ENCODE results near the gene TMEM121B.

The TMEM121B gene

GRCh38 chr22:17155941-17156340 is 34.8 kb upstream of the TMEM121B start:
- no peak for TF ChIP-seq CREB1 (IDR thresholded peaks at IDR 0.05; ENCODE audit: low read depth)
- TF ChIP-seq MAX (IDR thresholded peaks at IDR 0.05) = no peak

GRCh38 chr22:17152971-17153370 is 31.8 kb upstream of the TMEM121B start:
- no peak for TF ChIP-seq CREB1 (IDR thresholded peaks at IDR 0.05; ENCODE audit: low read depth)

GRCh38 chr22:17152340-17152739 is 31.2 kb upstream of the TMEM121B start:
- TF ChIP-seq MAX (IDR thresholded peaks at IDR 0.05) (no peak), TAF1 (IDR thresholded peaks at IDR 0.05; ENCODE audit: low read depth) (no peak), EP300 (IDR thresholded peaks at IDR 0.05; ENCODE audit: borderline replicate concordance) (no peak), TCF12 (IDR thresholded peaks at IDR 0.05; ENCODE audit: low read depth) (no peak), ZBTB7A (IDR thresholded peaks at IDR 0.05; ENCODE audit: low read depth) (no peak), USF1 (IDR thresholded peaks at IDR 0.05) (no peak), FOXM1 (IDR thresholded peaks at IDR 0.05; ENCODE audit: borderline replicate concordance, low read depth) (no peak), NFIC (IDR thresholded peaks at IDR 0.05) (no peak), TEAD4 (IDR thresholded peaks at IDR 0.05) (no peak), EGR1 (IDR thresholded peaks at IDR 0.05) (no peak), REST (IDR thresholded peaks at IDR 0.05; ENCODE audit: low read depth) (no peak), YY1 (IDR thresholded peaks at IDR 0.05; ENCODE audit: low read depth) (no peak), RAD21 (IDR thresholded peaks at IDR 0.05; ENCODE audit: low read depth) (no peak), CREB1 (IDR thresholded peaks at IDR 0.05; ENCODE audit: low read depth) (no peak)

GRCh38 chr22:17149076-17149815 is 28.1 kb upstream of the TMEM121B start:
- TF ChIP-seq YY1 (IDR thresholded peaks at IDR 0.05; ENCODE audit: low read depth) (no peak), TAF1 (IDR thresholded peaks at IDR 0.05; ENCODE audit: low read depth) (no peak), RAD21 (IDR thresholded peaks at IDR 0.05; ENCODE audit: low read depth) (no peak), MAX (IDR thresholded peaks at IDR 0.05) (no peak), TEAD4 (IDR thresholded peaks at IDR 0.05) (no peak), FOXM1 (IDR thresholded peaks at IDR 0.05; ENCODE audit: borderline replicate concordance, low read depth) (no peak), USF1 (IDR thresholded peaks at IDR 0.05) (no peak)

GRCh38 chr22:17145021-17145680 is 24.0 kb upstream of the TMEM121B start:
- no peak for TF ChIP-seq NFIC (IDR thresholded peaks at IDR 0.05)
- no peak for TF ChIP-seq TAF1 (IDR thresholded peaks at IDR 0.05; ENCODE audit: low read depth)
- TF ChIP-seq CREB1 (IDR thresholded peaks at IDR 0.05; ENCODE audit: low read depth) = no peak
- TF ChIP-seq TEAD4 (IDR thresholded peaks at IDR 0.05) = no peak
- TF ChIP-seq CEBPB (IDR thresholded peaks at IDR 0.05) = no peak
- TF ChIP-seq EP300 (IDR thresholded peaks at IDR 0.05; ENCODE audit: borderline replicate concordance) = no peak
- no peak for TF ChIP-seq MAX (IDR thresholded peaks at IDR 0.05)
- TF ChIP-seq ZBTB7A (IDR thresholded peaks at IDR 0.05; ENCODE audit: low read depth) = no peak
- TF ChIP-seq RAD21 (IDR thresholded peaks at IDR 0.05; ENCODE audit: low read depth) = no peak
- no peak for TF ChIP-seq REST (IDR thresholded peaks at IDR 0.05; ENCODE audit: low read depth)
- no peak for TF ChIP-seq YY1 (IDR thresholded peaks at IDR 0.05; ENCODE audit: low read depth)
- no peak for TF ChIP-seq TCF12 (IDR thresholded peaks at IDR 0.05; ENCODE audit: low read depth)
- no peak for TF ChIP-seq EGR1 (IDR thresholded peaks at IDR 0.05)
- TF ChIP-seq USF1 (IDR thresholded peaks at IDR 0.05) = no peak
- TF ChIP-seq FOXM1 (IDR thresholded peaks at IDR 0.05; ENCODE audit: borderline replicate concordance, low read depth) = no peak
